NCI-H2196 treated with DMSO at 0.1 percent for 48 hours (cell line): ENCODE results near the gene WFDC1.

ENCODE experiments used
- DNase-seq: peaks from one replicate; lab custom pipeline; 2025; ENCODE audit not compliant: unreplicated experiment; lab: John Stamatoyannopoulos, UW

Gene WFDC1

DNA sequence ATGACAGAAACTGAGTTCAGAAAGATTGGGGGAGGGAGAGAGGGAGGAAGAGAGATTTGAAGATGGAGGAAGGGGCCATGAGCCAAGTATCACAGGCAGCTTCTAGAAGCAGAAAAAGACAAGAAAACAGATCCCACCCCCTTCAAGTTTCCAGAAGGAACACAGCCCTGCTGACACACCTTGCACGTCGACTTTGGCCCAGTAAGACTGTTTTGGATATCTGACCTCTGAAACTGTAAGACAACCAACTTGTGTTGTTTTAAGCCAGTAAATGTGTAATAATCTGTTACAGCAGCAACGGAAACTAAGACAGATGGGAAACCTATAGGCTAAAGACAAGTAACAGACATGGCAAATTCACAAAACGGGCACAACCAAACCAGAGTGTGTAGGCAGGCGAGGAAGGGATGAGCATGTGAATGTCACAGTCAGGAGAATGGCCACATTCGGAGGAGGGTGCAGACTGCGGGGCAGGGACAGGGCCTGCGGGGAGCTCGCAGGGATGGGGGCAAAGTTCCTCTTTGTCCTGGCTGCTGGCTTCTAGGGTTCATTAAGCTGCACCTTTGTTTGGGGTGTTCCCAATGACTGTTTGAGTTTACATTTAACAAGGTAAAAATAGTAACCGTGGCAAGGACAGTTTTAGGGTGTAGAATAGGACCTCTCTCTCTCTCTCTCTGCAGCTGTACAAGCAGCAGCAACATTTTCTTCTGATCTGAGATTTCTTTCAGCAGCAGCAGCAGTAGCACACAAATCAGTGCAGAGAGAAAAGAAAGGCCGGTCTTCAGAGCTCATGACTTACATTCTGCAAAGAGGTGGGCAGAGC, 55.4 kb downstream of the WFDC1 start:
- DNase-seq, result no peak

DNA sequence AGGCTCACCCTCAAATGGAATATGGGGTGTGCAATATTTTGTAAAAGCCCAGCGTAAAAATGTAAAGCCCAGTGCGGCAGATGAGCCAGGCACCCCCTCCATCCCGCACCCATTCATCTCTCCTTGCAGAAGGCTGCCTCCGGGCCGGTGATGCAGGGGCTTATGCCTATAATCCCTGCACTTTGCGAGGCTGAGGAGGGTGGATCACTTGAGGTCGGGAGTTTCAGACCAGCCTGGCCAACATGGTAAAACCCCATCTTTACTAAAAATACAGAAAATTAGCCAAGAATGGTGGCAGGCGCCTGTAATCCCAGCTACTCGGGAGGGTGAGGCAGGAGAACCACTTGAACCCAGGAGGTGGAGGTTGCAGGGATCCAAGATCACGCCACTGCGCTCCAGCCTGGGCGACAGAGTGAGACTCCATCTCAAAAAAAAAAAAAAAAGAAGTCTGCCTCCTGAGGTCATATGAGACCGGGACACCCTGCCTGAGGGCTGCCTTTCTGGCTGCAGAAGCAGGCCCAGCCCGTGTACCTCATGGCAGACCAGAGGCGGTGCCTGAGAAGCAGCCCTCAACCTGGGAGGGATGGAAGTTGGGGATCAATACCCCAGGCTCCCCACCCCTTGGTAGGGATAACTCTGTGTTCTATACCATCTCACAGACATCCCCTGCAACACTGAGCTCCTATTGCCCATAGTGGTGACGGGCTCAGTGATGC, 56.2 kb downstream of the WFDC1 start:
- DNase-seq, result no peak

GRCh38 chr16:84351630-84352029, 57.0 kb downstream of the WFDC1 start:
- no peak for DNase-seq

GRCh38 chr16:84354306-84354705, 59.6 kb downstream of the WFDC1 start:
- no peak for DNase-seq

DNA sequence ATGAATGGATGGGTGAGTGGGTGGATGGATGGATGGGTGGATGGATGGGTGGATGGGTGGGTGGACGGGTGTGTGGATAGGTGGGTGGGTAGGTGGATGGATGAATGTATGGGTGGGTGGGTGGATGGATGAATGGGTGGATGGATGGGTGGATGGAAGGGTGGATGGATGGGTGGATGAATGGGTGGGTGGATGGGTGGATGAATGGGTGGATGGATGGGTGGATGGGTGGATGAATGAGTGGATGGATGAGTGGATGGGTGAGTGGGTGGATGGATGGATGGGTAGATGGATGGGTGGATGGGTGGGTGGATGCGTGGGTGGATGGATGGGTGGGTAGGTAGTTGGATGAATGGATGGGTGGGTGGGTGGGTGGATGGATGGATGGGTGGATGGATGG, 60.5 kb downstream of the WFDC1 start:
- no peak for DNase-seq

DNA sequence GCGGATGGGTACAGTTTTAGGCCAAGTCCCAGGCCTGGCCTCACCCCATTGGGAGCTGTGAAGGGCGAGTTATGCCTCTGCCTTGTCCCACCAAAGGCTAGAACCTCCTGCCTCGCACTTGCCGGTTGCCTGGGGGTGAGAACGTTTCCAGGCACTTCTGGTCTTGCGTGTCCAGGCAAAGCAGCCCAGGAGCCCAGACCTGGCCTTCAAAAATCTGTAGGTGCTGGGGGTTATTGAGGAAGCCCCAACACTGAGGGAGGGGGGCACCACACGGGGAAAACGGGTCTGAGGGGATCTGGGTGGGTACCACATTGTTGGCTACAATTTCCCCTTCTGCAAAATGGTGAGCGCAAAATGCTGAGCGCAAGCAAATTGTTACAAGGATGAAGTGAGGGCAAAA, 61.5 kb downstream of the WFDC1 start:
- DNase-seq, result no peak

DNA sequence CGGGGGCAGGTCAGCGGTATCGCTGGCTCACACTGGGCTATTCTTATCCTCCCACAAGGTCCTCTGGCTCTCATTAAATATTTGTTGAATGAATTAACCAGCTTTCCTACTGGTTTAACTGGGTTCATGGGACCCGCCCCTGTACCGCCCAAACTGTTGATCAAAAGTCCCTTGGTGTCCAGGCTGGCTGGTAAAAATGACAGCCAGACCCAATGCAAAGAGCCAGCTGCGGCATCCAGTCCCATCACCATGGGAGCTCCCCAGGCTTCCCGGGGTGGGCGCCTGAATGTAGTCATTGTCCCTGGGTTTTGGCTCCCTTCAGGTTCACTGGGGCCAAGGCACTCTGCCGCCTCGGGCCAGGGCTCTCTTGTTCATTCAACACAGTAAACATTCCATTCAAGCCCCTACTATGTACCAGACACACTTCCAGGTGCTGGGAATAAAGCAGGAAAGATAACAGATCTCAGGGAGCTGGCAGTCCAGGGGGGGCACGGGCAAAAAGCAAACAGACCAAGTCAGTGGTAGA, 62.0 kb downstream of the WFDC1 start:
- DNase-seq, result peak; percentile 36

DNA sequence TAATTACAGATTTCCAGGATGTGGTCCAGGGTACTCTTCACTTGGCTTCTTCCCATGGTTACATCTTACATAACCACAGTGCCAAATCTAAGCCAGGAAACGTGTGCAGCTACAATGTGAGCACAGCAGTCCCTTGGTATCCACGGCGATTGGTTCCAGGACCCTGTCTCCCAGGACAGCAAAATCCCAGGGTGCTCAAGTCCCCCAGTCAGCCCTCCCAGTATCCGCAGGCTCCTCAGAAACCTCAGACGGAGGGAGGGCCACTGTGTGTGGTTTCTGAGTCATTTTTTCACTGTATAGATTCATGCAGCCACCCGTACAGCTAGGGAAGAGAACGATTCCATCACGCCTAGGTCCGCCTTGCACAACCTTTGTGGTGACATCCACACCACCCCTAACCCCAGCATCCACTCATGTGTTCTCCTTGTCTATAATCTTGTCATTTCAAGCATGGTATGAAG, 62.5 kb downstream of the WFDC1 start:
- peak; percentile 17 for DNase-seq

GRCh38 chr16:84358601-84359295, 64.1 kb downstream of the WFDC1 start:
- no peak for DNase-seq

- no peak for DNase-seq
Observed at GRCh38 chr16:84359326-84359725, 64.6 kb downstream of the WFDC1 start.

DNA sequence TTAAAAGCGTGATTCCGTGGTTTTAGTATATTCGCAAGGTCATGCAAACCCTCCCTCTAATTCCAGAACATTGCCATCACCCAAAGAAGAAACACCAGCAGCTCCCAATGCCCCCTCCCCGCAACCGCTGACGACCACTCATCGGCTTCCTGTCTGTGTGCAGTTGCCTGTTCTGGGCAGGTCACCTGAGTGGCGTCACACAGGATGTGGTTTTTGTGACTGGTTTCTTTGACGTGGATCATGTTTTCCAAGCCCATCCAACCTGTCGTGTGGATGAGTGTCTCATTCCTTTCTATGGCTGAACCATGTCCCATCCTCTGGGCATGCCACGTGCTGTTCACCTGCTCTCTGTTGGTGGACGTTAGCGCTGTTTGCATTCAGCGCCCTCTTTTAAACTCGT, 65.5 kb downstream of the WFDC1 start:
- no peak for DNase-seq

GRCh38 chr16:84360748-84361147, 66.1 kb downstream of the WFDC1 start:
- no peak for DNase-seq

GRCh38 chr16:84361546-84361945, 66.9 kb downstream of the WFDC1 start:
- no peak for DNase-seq

DNA sequence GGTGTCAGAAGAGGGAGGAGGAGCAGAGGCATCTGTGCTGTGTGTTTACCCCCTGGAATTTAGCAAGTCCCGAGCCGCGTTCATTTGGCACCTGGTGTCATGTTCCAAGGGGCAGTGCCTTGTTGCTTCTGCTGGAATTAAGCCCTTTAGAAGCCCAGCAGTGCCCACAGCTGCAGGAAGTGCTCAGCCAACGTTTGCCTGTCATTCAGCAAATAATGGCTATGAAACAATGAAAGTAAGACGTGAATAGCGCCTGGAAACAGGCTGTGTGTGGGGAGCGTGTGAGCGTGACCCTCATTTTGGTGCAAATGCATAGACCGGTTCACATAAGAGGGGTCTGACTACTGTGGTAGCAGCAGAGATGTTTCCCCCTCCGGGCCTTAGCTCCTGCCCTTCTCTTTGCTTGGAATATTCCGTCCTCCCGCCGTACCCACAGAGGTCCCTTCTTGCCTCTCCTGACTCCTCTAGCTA, 67.8 kb downstream of the WFDC1 start:
- peak; percentile 8 for DNase-seq

DNA sequence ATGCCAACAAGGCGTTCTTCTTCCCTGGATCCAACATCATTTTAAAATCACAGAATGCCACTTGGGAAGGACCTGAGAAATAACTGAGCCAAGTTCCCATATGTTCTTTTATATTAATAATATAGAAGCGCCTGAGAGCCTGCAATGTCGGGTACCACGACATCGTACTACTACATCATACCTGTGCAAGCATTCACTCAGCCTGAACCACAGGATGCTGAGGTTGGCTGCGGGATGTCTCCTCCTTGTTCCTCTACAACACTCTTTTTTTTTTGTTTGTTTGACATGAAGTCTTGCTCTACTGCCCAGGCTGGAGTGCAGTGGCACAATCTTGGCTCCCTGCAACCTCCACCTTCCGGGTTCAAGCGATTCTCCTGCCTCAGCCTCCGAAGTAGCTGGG, 71.5 kb downstream of the WFDC1 start:
- DNase-seq, result no peak

GRCh38 chr16:84367297-84367680, 72.6 kb downstream of the WFDC1 start:
- DNase-seq, result no peak

GRCh38 chr16:84367750-84368307, 73.2 kb downstream of the WFDC1 start:
- no peak for DNase-seq

DNA sequence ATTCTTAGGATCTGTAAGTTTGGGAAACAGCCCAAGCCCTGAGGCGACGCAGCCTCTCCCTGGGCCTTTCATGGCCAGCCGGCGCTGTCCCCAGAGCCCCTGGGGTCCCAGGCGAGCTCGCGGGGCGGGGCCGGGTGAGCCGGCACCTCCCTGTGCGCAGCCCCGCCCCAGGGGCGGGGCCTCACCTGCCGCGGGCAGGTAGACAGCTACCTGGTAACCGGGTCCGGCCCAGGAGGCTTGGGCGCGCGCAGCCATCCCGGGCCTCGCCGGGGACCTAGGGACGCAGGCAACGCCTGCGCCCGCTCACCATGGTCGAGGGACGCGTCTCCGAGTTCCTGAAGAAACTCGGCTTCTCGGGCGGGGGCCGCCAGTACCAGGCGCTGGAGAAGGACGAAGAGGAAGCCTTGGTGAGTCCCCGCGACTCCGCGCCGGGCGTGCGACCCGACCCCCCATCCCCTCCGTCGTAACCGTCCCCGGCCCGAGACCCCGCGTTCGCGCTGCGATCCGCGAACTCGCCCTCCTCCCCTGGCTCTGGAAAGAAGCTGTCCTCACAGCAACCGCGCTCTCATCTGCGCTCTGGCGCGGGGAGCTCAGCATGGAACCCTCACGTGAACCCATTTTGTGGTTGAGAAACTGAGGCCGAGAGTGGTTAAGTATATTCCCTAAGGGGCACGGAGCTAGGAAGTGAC, 73.8 kb downstream of the WFDC1 start, which contains the start of gene ATP2C2:
Gene ATP2C2, plus strand, starts transcription at position 231 of the 689 bp plus-strand sequence. Its CDS starts 78 bp downstream, at position 309.
- no peak for DNase-seq

DNA sequence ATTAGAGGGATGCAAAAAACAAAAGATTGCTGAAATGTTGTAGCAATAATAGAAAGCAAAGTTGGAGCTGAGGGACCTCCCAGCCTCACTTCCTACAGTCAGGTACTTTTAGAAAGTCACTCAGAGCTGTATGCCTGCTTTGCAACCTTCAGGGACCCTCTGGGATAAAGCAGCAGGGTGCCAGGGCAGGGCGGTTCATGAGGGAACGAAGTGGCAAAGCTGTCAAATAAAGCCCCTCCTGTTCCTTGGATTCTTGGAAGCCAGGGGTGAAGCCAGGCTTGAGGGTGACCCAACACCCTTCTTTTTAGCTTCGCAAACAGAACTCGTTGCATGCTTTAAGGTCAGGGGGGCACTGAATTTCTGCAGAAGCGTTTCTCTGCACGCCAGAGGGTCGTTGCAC, 74.4 kb downstream of the WFDC1 start:
- DNase-seq, result no peak

DNA sequence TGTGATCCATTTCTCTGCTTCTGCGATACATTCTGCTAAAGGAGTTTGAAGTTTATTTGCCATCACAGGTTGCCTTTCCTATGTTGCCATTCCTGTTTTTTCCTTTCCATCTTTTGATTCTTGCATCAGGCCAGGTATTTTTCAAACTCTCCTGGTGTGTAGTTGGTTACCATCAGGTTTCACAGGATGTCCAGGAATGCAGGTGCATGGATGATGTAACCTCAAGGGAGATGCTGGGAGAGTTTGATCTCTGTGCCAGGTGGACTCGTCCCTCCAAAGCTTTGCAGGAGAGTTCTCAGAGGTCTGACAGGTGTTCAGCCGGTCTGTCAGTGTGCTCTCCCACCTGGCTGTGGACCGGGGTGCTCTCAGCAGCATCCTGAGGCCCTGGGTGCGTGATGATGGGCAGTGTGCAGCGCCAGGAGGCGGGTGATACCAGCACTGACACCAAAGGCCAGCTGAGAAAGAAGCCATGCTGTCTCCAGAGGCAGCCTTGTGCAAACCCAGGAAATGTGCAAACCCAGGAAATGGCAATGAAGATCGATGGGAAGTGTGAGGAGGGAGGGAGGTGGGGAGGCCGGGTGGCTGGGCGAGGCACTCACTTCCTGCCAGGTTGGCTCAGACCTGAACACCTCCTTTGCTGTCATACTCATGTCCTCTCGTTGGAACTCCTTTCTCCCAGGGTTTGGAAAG, 75.4 kb downstream of the WFDC1 start:
- no peak for DNase-seq
